Activated naive CD4-positive, alpha-beta T cell treated with anti-CD3 and anti-CD28 coated beads, Interleukin-2, amount 50 U/mL, for 72 hours (primary cell): ENCODE measurements around the gene SYNJ2. TPM values are rescaled to one million over a fixed set of nuclear protein-coding genes. Genes with fewer than 3 reads are reported as not detected.

ENCODE experiments used
- ATAC-seq, 2 donors: fragments of 150-1000 bp; cut with Tn5 transposase; 2 replicates each; pipeline ENCODE4 v1.10.0; 2021; ENCODE audit warnings: mild to moderate bottlenecking in 2 of 2, moderate library complexity in 2 of 2
- DNase-seq, 2 donors: peaks; one replicate each; pipeline ENCODE4 v3.0.0; 2021 to 2022; ENCODE audit warnings: low spot score in 2 of 2
- H3K27ac Mint-ChIP-seq, 2 donors: one replicate each; pipeline ENCODE4 v1.8.0; 2022; ENCODE audit warnings: mild to moderate bottlenecking in 2 of 2, mixed read lengths in 2 of 2
- H3K36me3 Mint-ChIP-seq, 2 donors: one replicate each; pipeline ENCODE4 v1.8.0; 2022; ENCODE audit warnings: mixed read lengths in 2 of 2
- H3K9me3 Mint-ChIP-seq, 2 donors: one replicate each; pipeline ENCODE4 v1.8.0; 2022; ENCODE audit warnings: mixed read lengths in 2 of 2
- total RNA-seq, 2 donors: library from RNA; stranded (reverse); gene quantifications; one replicate each; pipeline ENCODE4 v1.2.3, GENCODE V29; 2022

SYNJ2 gene
- total RNA-seq, 2 donors from 2014 or later, result 31.6 to 51.7 TPM

GRCh38 chr6:157952861-157953351, 28.8 kb upstream of the SYNJ2 start:
- DNase-seq (no peak), ATAC-seq (no peak)
- peak overlapping the region in 1 of 2 donors; percentile 2 for H3K27ac Mint-ChIP-seq
- H3K36me3 Mint-ChIP-seq, result peaks cover 6 to 19% of the 10 kb centered on the region in 2 donors
- H3K9me3 Mint-ChIP-seq, result peaks cover 8 to 20% of the 10 kb centered on the region in 2 donors

- peaks cover 5 to 24% of the 10 kb centered on the region in 2 donors for H3K9me3 Mint-ChIP-seq
- peaks cover 11 to 25% of the 10 kb centered on the region in 2 donors for H3K36me3 Mint-ChIP-seq
- DNase-seq (no peak), ATAC-seq (peak in 1 of 2 donors; percentile 21)
- H3K27ac Mint-ChIP-seq, result peak overlapping the region in 1 of 2 donors; percentile 50
Measured at GRCh38 chr6:157953580-157954091, 28.0 kb upstream of the SYNJ2 start.

- ATAC-seq (peak in 1 of 2 donors; percentile 31), DNase-seq (no peak)
- Mint-ChIP-seq H3K36me3 (peaks cover 13 to 25% of the 10 kb centered on the region in 2 donors), H3K9me3 (peaks cover 10 to 27% of the 10 kb centered on the region in 2 donors), H3K27ac (peak overlapping the region in 1 of 2 donors; percentile 50)
Measured at GRCh38 chr6:157954150-157955117, 27.2 kb upstream of the SYNJ2 start.

- no peak for ATAC-seq
- no peak for DNase-seq
- peaks cover 14 to 26% of the 10 kb centered on the region in 2 donors for H3K9me3 Mint-ChIP-seq
- no peak overlapping the region for H3K27ac Mint-ChIP-seq
- H3K36me3 Mint-ChIP-seq, result peaks cover 13 to 28% of the 10 kb centered on the region in 2 donors
Measured at GRCh38 chr6:157955675-157956074, 26.0 kb upstream of the SYNJ2 start.

GRCh38 chr6:157956171-157956730, 25.4 kb upstream of the SYNJ2 start:
- Mint-ChIP-seq H3K27ac (no peak overlapping the region), H3K9me3 (peaks cover 14 to 27% of the 10 kb centered on the region in 2 donors), H3K36me3 (peaks cover 13 to 34% of the 10 kb centered on the region in 2 donors)
- no peak for DNase-seq
- ATAC-seq, result no peak

- Mint-ChIP-seq H3K27ac (no peak overlapping the region), H3K36me3 (peaks cover 17 to 53% of the 10 kb centered on the region in 2 donors), H3K9me3 (peaks cover 14 to 36% of the 10 kb centered on the region in 2 donors)
- DNase-seq (no peak), ATAC-seq (no peak)
Measured at GRCh38 chr6:157959451-157960227, 22.0 kb upstream of the SYNJ2 start.

- DNase-seq, result no peak
- no peak for ATAC-seq
- H3K9me3 Mint-ChIP-seq, result peaks cover 14 to 40% of the 10 kb centered on the region in 2 donors
- H3K27ac Mint-ChIP-seq, result no peak overlapping the region
- H3K36me3 Mint-ChIP-seq, result peaks cover 17 to 53% of the 10 kb centered on the region in 2 donors
Measured at GRCh38 chr6:157961153-157961831, 20.4 kb upstream of the SYNJ2 start.

GRCh38 chr6:157961832-157962575, 19.7 kb upstream of the SYNJ2 start:
- Mint-ChIP-seq H3K9me3 (peaks cover 14 to 40% of the 10 kb centered on the region in 2 donors), H3K36me3 (peaks cover 17 to 53% of the 10 kb centered on the region in 2 donors), H3K27ac (peak overlapping the region; percentile 93 to 94)
- DNase-seq (no peak), ATAC-seq (peak; percentile 14 to 36)

- H3K36me3 Mint-ChIP-seq, result peaks cover 17 to 53% of the 10 kb centered on the region in 2 donors
Measured at GRCh38 chr6:157962601-157963302, 18.9 kb upstream of the SYNJ2 start.

GRCh38 chr6:157964100-157964499, 17.6 kb upstream of the SYNJ2 start:
- peak overlapping the region in 1 of 2 donors; percentile 82 for H3K27ac Mint-ChIP-seq
- H3K36me3 Mint-ChIP-seq, result peaks cover 7 to 39% of the 10 kb centered on the region in 2 donors
- ATAC-seq, result peak in 1 of 2 donors; percentile 38

More at GRCh38 chr6:157962601-157963302, 18.9 kb upstream of the SYNJ2 start:
- peak overlapping the region; percentile 93 to 94 for H3K27ac Mint-ChIP-seq
- peak; percentile 85 to 92 for ATAC-seq
- H3K9me3 Mint-ChIP-seq, result peaks cover 14 to 40% of the 10 kb centered on the region in 2 donors
- DNase-seq, result peak in 1 of 2 donors; percentile 56

GRCh38 chr6:157965387-157965786, 16.3 kb upstream of the SYNJ2 start:
- ATAC-seq, result no peak
- no peak overlapping the region for H3K27ac Mint-ChIP-seq
- H3K9me3 Mint-ChIP-seq, result peaks cover 0 to 19% of the 10 kb centered on the region in 2 donors
- peaks cover 4 to 27% of the 10 kb centered on the region in 2 donors for H3K36me3 Mint-ChIP-seq
- DNase-seq, result no peak

More at GRCh38 chr6:157964100-157964499, 17.6 kb upstream of the SYNJ2 start:
- DNase-seq, result no peak
- H3K9me3 Mint-ChIP-seq, result peaks cover 8 to 29% of the 10 kb centered on the region in 2 donors

- ATAC-seq (no peak), DNase-seq (peak in 1 of 2 donors; percentile 49)
- Mint-ChIP-seq H3K27ac (no peak overlapping the region), H3K9me3 (peaks cover 0 to 11% of the 10 kb centered on the region in 2 donors), H3K36me3 (peaks cover 4 to 17% of the 10 kb centered on the region in 2 donors)
Measured at GRCh38 chr6:157966589-157966977, 15.1 kb upstream of the SYNJ2 start.

- H3K36me3 Mint-ChIP-seq, result peaks cover 4 to 17% of the 10 kb centered on the region in 2 donors
- no peak for ATAC-seq
- DNase-seq, result no peak
Measured at GRCh38 chr6:157967020-157967419, 14.6 kb upstream of the SYNJ2 start.

GRCh38 chr6:157967486-157967885, 14.2 kb upstream of the SYNJ2 start:
- Mint-ChIP-seq H3K9me3 (peaks cover 0 to 11% of the 10 kb centered on the region in 2 donors), H3K27ac (no peak overlapping the region), H3K36me3 (peaks cover 4 to 17% of the 10 kb centered on the region in 2 donors)
- no peak for DNase-seq
- ATAC-seq, result no peak

More at GRCh38 chr6:157967020-157967419, 14.6 kb upstream of the SYNJ2 start:
- H3K27ac Mint-ChIP-seq, result no peak overlapping the region
- H3K9me3 Mint-ChIP-seq, result peaks cover 0 to 11% of the 10 kb centered on the region in 2 donors
